HepG2 (cell line): ENCODE data around the gene EZH1.

Source experiments
- ARID3A ChIP-seq: IDR thresholded peaks from 2 replicates; pipeline ENCODE4 v1.6.1; 2012; ENCODE audit warnings: low read depth, low read length, improper control_type of control experiment
- CHCHD3 ChIP-seq: sonication (generic); formaldehyde crosslinking; IDR thresholded peaks from 2 replicates; pipeline ENCODE4 v1.8.0; 2022; ENCODE audit warnings: mild to moderate bottlenecking, missing genetic modification reagents, moderate library complexity
- CTCF ChIP-seq: sonication (generic); formaldehyde crosslinking; IDR thresholded peaks from 2 replicates; pipeline ENCODE4 v1.5.0; 2020; ENCODE audit warnings: mild to moderate bottlenecking, missing genetic modification reagents, moderate library complexity
- HNF4G ChIP-seq, 2 experiments: sonication (generic) in 1 of 2; formaldehyde crosslinking in 1 of 2; IDR thresholded peaks; 2 replicates each; pipeline versions ENCODE4 v1.4.0 to v1.6.1; 2011 to 2020; ENCODE audit warnings: borderline replicate concordance in 2 of 2, low read depth in 2 of 2, mild to moderate bottlenecking in 2 of 2, low read length in 1 of 2, missing genetic modification reagents in 1 of 2, moderate library complexity in 1 of 2
- RFX1 ChIP-seq: fragments of 450-650 bp; IDR thresholded peaks from 2 replicates; pipeline ENCODE4 v1.6.1; 2017
- ZNF121 ChIP-seq: sonication (generic); formaldehyde crosslinking; IDR thresholded peaks from 2 replicates; pipeline ENCODE4 v1.5.0; 2020; ENCODE audit warnings: mild to moderate bottlenecking, missing genetic modification reagents
- ZNF644 ChIP-seq: IDR thresholded peaks from 2 replicates; pipeline ENCODE4 v1.6.1; 2016; ENCODE audit warnings: low read depth
- ZNF660 ChIP-seq: sonication (generic); formaldehyde crosslinking; IDR thresholded peaks from 2 replicates; pipeline ENCODE4 v1.5.1; 2020; ENCODE audit warnings: mild to moderate bottlenecking, low read depth, missing genetic modification reagents, borderline replicate concordance
- ZNF770 ChIP-seq: sonication (generic); formaldehyde crosslinking; IDR thresholded peaks from 2 replicates; pipeline ENCODE4 v1.5.0; 2020; ENCODE audit warnings: mild to moderate bottlenecking, missing genetic modification reagents
- ZNF780A ChIP-seq: sonication (generic); formaldehyde crosslinking; IDR thresholded peaks from 2 replicates; pipeline ENCODE4 v1.8.0; 2022; ENCODE audit warnings: mild to moderate bottlenecking, missing genetic modification reagents, moderate library complexity

- TF ChIP-seq CHCHD3 (CRISPR knock-in tag) (no peak), RFX1 (no peak), CTCF (CRISPR knock-in tag) (no peak), HNF4G (IDR thresholded peaks at IDR 0.05; ENCODE audit: borderline replicate concordance, low read depth, low read length) (no peak), HNF4G (CRISPR knock-in tag; IDR thresholded peaks at IDR 0.05; ENCODE audit: borderline replicate concordance, low read depth) (no peak), ZNF660 (CRISPR knock-in tag) (no peak), ZNF770 (no peak), ARID3A (no peak), ZNF780A (no peak), ZNF121 (CRISPR knock-in tag) (no peak), ZNF644 (CRISPR knock-in tag) (no peak)
These were observed 49.3 kb downstream of the EZH1 start for GRCh38 chr17:42695500-42695899.
